GM10266 (cell line): ENCODE results near the gene ARL16.
A peak's percentile ranks its signal among the peaks of the same experiment; 100 is the strongest.

Experiments
- DNase-seq: peaks from one replicate; pipeline ENCODE4 v3.0.0; 2012; ENCODE audit errors: extremely low spot score
- TF ChIP-seq, protein P1 (sequence below): IDR thresholded peaks from 2 replicates; pipeline ENCODE4 v1.5.1; 2012; ENCODE audit warnings: mild to moderate bottlenecking, low read depth; ENCODE audit not compliant: control insufficient read depth, insufficient read depth; ENCODE audit errors: missing control alignments

ARL16 gene

DNA sequence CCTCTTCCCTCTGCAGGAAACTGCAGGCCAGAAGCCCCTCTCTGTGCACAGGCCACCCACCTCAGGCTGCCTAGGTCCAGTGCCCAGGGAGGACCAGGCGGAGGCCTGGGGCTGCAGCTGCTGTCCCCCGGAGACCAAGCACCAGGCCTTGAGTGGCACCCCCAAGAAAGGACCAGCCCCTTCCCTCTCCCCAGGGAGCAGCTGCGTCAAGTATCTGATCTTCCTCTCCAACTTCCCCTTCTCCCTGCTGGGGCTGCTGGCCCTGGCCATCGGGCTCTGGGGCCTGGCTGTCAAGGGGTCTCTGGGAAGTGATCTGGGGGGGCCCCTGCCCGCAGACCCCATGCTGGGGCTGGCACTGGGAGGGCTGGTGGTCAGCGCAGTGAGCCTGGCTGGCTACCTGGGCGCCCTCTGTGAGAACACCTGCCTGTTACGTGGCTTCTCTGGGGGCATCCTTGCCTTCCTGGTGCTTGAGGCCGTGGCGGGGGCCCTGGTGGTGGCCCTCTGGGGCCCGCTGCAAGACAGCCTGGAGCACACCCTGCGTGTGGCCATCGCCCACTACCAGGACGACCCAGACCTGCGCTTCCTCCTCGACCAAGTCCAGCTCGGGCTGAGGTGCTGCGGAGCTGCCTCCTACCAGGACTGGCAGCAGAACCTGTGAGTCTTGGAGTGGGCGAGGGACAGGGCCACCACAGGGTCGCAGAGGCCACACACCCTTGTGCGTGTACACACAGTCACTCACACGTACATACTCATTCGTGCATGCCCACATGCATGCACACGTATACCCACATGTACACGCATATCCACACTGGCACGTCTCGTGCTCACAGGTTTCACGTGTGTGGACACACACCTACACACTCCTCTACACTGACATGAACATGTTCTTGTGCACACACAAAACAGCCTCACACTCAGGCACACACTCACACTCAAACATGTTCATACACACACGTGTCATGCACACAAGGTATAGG lies 38.3 kb downstream of the ARL16 start:
- no peak for DNase-seq
- TF ChIP-seq, protein P1, sequence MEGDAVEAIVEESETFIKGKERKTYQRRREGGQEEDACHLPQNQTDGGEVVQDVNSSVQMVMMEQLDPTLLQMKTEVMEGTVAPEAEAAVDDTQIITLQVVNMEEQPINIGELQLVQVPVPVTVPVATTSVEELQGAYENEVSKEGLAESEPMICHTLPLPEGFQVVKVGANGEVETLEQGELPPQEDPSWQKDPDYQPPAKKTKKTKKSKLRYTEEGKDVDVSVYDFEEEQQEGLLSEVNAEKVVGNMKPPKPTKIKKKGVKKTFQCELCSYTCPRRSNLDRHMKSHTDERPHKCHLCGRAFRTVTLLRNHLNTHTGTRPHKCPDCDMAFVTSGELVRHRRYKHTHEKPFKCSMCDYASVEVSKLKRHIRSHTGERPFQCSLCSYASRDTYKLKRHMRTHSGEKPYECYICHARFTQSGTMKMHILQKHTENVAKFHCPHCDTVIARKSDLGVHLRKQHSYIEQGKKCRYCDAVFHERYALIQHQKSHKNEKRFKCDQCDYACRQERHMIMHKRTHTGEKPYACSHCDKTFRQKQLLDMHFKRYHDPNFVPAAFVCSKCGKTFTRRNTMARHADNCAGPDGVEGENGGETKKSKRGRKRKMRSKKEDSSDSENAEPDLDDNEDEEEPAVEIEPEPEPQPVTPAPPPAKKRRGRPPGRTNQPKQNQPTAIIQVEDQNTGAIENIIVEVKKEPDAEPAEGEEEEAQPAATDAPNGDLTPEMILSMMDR, result no peak

DNA sequence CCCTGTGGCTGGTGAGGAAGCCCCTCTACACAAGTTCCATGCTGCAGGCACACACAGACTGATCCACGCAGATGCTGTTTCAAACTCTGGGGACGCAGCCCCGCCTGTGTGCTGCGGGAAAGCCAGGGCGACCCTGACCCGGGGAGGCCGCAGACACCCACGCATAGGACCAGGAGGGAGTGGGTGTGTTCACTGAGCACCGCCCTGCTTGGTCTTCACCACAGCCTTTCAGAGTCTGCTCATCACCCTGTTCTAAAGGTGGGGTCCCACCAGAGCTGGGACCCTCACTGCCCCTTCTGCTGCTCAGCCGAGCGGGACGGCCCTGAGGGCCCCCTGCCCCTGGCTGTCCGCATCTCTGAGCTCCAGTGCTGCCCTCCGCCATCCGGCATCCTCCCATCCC lies 39.1 kb downstream of the ARL16 start:
- no peak for DNase-seq
- TF ChIP-seq, protein P1, result no peak

DNA sequence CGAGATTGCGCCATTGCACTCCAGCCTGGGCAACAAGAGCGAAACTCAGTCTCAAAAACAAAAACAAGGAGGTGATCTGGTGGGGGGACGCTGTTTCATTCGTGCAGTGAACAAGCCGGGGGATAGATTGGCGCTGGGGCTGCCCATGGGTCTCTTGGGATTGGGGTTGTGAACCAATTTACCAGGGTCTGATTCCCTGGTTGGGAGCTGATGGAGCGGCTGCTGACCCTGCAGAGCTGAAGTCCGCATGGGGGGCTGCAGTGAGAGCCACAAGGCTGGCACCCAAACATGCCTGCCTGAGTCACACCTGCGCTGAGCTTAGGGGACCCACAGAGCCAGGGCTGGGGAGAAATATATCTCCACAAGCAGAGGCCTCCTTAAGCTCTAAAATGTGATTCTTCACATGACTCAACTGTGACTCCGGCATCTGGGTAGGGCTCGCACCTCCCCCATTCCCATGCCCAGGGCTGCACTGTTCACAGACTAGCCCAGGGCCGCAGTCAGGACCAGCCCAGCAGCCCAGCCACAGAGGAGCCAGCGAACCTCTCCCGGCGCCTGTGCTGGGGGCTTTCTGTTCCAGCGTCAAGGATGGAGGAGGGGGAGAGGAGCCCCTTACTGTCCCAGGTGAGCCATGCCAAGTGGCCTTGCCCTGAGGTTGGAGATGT lies 41.6 kb downstream of the ARL16 start:
- TF ChIP-seq, protein P1, result no peak
- DNase-seq, result no peak

- DNase-seq, result no peak
- TF ChIP-seq, protein P1, result no peak
Measured at GRCh38 chr17:81640011-81640410, 43.6 kb downstream of the ARL16 start.

GRCh38 chr17:81638683-81639082 lies 44.9 kb downstream of the ARL16 start:
- TF ChIP-seq, protein P1, result no peak
- DNase-seq, result no peak

DNA sequence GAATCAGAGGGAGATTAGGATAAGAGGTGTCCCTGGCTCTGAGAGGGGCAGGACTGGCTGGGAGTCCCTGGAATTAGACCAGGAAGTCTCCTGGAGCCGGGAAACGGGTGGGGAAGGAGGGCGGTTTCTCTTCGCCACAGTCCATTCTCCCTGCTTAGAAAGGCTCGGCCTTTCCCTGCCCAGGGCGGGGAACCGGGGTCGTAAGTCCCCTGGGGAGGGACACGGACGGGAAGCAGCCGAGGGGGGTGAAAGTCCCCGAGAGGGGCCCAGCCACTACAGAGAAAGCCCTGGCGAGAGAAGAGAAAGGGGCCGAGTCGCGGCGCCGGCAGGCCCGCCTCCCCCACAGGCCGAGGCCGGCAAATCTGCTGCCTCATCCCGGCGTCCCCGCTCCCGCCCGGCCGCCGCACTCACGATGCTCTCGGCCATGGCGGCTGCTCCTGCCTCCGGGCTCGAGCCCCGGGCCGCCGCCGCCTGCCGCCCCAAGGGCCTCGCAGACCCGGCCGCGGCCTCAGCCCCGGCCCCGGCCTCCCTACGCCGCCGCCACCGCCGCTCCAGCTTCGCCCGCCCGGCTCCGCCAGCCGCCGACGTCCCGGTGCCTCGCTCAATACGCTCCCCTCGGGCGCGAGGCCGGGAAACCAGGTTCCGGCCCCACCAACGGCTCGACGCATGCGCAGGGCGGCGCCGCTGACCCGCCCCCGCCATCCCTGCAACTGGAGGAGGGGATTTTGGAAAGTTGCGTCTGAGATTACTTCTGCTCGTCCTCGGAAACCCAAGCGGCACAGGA lies 46.9 kb downstream of the ARL16 start, which contains the start of the genes NPLOC4 and TSPAN10:
NPLOC4 (minus strand) TSS at position 608 of the 784 bp plus-strand sequence; CDS start at position 426, 182 bp downstream.
TSPAN10 (plus strand) TSS at position 692 of the 784 bp plus-strand sequence. CDS start 5,217 bp downstream, outside the sequence.
- peak; percentile 99 for DNase-seq
- TF ChIP-seq, protein P1, result no peak
